Gastroesophageal sphincter (tissue), 3 donors: ENCODE results near the gene EVL.

ENCODE experiments used
- POLR2AphosphoS5 ChIP-seq: sonication (generic); formaldehyde crosslinking; IDR thresholded peaks from one replicate; pipeline ENCODE4 v1.6.1; 2017; ENCODE audit warnings: antibody characterized with exemption
- TF ChIP-seq, protein P1 (sequence below), 4 experiments: fragments of 200-600 bp in 2 of 4; fragments of 450-650 bp in 2 of 4; sonication (generic) in 1 of 4; IDR thresholded peaks; one replicate each; pipeline ENCODE4 v1.5.1; 2017 to 2019; ENCODE audit warnings: antibody characterized with exemption in 4 of 4, mild to moderate bottlenecking in 2 of 4, moderate library complexity in 2 of 4

DNA sequence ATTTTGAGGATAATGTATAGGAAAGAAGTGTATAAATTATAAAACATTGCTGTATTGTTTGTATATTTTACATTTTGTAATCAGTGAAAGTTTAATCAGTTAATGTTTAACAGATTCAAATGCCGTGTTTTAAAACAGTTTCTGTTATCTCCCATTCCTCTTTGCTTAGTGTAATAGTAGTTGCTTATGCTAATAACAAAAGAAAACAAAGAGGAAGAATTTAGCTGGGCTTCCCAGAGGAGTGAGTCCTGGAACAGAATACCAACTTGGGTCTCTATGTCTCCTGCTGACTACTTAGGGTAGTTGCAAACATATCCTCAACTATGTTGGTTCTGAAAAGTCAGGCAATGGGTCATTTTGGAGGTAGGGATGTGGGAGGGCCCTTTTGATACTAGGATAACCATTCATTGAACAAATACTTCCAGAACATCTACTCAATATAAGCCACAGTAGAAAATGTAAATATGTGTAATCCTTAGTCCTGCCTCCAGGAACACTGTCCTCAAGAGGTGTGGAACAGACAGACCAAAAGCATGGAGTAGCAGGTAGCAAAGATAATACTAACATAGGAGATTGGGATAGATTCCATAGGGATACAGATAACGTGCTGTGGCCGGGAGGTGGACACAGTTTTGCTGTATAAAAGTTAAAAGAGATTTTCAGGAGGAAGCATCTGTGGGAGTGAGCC lies 36.1 kb upstream of the EVL start:
- TF ChIP-seq, protein P1, sequence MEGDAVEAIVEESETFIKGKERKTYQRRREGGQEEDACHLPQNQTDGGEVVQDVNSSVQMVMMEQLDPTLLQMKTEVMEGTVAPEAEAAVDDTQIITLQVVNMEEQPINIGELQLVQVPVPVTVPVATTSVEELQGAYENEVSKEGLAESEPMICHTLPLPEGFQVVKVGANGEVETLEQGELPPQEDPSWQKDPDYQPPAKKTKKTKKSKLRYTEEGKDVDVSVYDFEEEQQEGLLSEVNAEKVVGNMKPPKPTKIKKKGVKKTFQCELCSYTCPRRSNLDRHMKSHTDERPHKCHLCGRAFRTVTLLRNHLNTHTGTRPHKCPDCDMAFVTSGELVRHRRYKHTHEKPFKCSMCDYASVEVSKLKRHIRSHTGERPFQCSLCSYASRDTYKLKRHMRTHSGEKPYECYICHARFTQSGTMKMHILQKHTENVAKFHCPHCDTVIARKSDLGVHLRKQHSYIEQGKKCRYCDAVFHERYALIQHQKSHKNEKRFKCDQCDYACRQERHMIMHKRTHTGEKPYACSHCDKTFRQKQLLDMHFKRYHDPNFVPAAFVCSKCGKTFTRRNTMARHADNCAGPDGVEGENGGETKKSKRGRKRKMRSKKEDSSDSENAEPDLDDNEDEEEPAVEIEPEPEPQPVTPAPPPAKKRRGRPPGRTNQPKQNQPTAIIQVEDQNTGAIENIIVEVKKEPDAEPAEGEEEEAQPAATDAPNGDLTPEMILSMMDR (IDR thresholded peaks at IDR 0.05), result no peak
- TF ChIP-seq POLR2AphosphoS5, result no peak
